GM04503 (cell line): ENCODE data around the gene ARX.

ENCODE experiments used
- DNase-seq: peaks from one replicate; pipeline ENCODE4 v3.0.0-alpha.2; 2012; ENCODE audit warnings: low read depth

Gene ARX

GRCh38 chrX:25016938-25017598 lies 1.3 kb upstream of the ARX start:
- no peak for DNase-seq

- no peak for DNase-seq
Observed at GRCh38 chrX:25016361-25016671, 551 bp upstream of the ARX start.

- DNase-seq, result no peak
Observed at GRCh38 chrX:25014366-25014838, 1.4 kb downstream of the ARX start.

GRCh38 chrX:25013632-25014365 lies 2.0 kb downstream of the ARX start:
- no peak for DNase-seq

- no peak for DNase-seq
Observed at GRCh38 chrX:25012793-25013631, 2.8 kb downstream of the ARX start.

GRCh38 chrX:25012433-25012735 lies 3.4 kb downstream of the ARX start:
- DNase-seq, result no peak

- DNase-seq, result no peak
Observed at GRCh38 chrX:25011589-25012432, 4.0 kb downstream of the ARX start.

GRCh38 chrX:25010784-25011588 lies 4.8 kb downstream of the ARX start:
- DNase-seq, result no peak

- DNase-seq, result no peak
Observed at GRCh38 chrX:25009407-25009806, 6.4 kb downstream of the ARX start.

- no peak for DNase-seq
Observed at GRCh38 chrX:25007059-25008053, 8.4 kb downstream of the ARX start.

GRCh38 chrX:25006586-25007058 lies 9.1 kb downstream of the ARX start:
- DNase-seq, result no peak

GRCh38 chrX:25005382-25006185 lies 10.2 kb downstream of the ARX start:
- DNase-seq, result no peak

GRCh38 chrX:25005034-25005381 lies 10.8 kb downstream of the ARX start:
- DNase-seq, result no peak

- DNase-seq, result no peak
Observed at GRCh38 chrX:25004485-25005032, 11.2 kb downstream of the ARX start.

GRCh38 chrX:25004040-25004439 lies 11.7 kb downstream of the ARX start:
- no peak for DNase-seq

GRCh38 chrX:25003066-25003849 lies 12.5 kb downstream of the ARX start:
- DNase-seq, result no peak

- DNase-seq, result no peak
Observed at GRCh38 chrX:25002661-25003020, 13.1 kb downstream of the ARX start.
